Stimulated activated effector memory CD8-positive, alpha-beta T cell treated with anti-CD3 and anti-CD28 coated beads, Interleukin-12 subunit alpha, Interleukin-12 subunit beta, amount 100 ng/mL, for 72 hours (primary cell): ENCODE data around the gene C3orf52.

Source experiments
- ATAC-seq: fragments of 150-1000 bp; cut with Tn5 transposase; 2 replicates; pipeline ENCODE4 v1.10.0; 2021
- DNase-seq, 2 donors: peaks; one replicate each; pipeline ENCODE4 v3.0.0; 2021 to 2022; ENCODE audit warnings: low spot score in 2 of 2
- H3K27ac Mint-ChIP-seq: one replicate; pipeline ENCODE4 v1.8.0; 2022; ENCODE audit warnings: mild to moderate bottlenecking, mixed read lengths
- H3K36me3 Mint-ChIP-seq: one replicate; pipeline ENCODE4 v1.8.0; 2022; ENCODE audit warnings: mild to moderate bottlenecking, mixed read lengths
- H3K4me1 Mint-ChIP-seq: one replicate; pipeline ENCODE4 v1.8.0; 2022; ENCODE audit warnings: mixed read lengths
- H3K4me3 Mint-ChIP-seq: one replicate; pipeline ENCODE4 v1.8.0; 2022; ENCODE audit warnings: mild to moderate bottlenecking, mixed read lengths
- H3K9me3 Mint-ChIP-seq: one replicate; pipeline ENCODE4 v1.8.0; 2022; ENCODE audit warnings: mixed read lengths

The C3orf52 gene

GRCh38 chr3:112122870-112123269, 36.7 kb downstream of the C3orf52 start:
- Mint-ChIP-seq H3K4me1 (peaks cover 24% of the 10 kb centered on the region), H3K36me3 (peaks cover 29% of the 10 kb centered on the region), H3K27ac (no peak overlapping the region), H3K4me3 (no peak overlapping the region), H3K9me3 (no peaks in the 10 kb centered on the region)
- ATAC-seq (no peak), DNase-seq (no peak)

DNA sequence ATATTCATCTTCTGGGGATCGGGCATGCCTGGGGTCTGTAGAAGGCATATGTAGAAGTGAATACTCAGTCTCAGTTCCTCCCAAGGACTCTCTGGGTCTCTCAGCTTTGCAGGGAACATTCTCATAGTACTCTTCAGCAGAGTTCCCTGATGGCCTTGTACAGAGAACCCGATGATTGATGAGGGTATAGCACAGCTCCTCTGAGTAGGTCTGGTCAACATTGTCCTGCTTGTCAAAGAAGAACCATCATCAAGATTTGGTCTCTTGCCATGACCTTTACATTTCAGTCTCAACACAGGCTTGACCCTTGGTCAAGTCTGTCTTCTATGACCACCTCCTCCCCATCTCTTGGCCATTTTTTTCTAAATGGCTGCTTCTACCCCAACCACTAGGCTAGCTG, 37.4 kb downstream of the C3orf52 start:
- no peaks in the 10 kb centered on the region for H3K9me3 Mint-ChIP-seq
- no peak overlapping the region for H3K4me3 Mint-ChIP-seq
- ATAC-seq (no peak), DNase-seq (no peak)
- H3K36me3 Mint-ChIP-seq: peaks cover 25% of the 10 kb centered on the region
- H3K27ac Mint-ChIP-seq: no peak overlapping the region
- H3K4me1 Mint-ChIP-seq: peaks cover 24% of the 10 kb centered on the region

DNA sequence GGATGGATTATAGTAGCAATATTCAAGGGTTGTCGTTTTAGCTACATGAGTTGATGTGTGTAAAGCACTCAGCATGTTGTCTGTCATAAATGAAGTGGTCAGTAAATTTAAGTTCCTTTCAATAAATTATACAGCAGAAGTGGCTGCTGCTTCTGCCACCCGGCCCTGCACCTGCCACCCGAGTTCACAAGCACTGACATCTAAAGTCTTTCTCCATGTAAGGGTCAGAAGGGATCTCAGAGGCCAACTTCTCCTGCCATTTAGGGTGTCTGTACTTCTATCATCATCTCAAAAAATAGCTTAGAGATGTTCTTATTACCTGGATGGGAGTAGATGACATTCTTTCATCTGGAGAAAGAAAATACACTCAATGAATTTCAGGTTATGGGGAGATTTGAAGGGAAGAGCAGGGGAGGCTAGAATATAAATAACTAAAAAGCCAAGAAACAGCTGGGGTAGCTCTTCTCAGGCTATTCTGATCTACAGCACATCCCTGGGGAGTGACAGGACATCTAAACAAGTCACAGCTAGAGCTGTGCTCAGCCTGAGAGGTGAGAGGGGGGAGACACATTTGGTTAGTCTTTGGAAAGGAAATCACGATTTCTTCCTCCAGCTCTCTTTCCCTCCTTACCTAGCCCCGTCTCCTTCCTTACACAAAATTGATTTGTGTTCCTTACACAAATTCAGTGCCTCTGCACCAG, 38.9 kb downstream of the C3orf52 start:
- Mint-ChIP-seq H3K4me1 (peaks cover 23% of the 10 kb centered on the region), H3K9me3 (no peaks in the 10 kb centered on the region), H3K36me3 (peaks cover 25% of the 10 kb centered on the region), H3K4me3 (no peak overlapping the region), H3K27ac (no peak overlapping the region)
- ATAC-seq (no peak), DNase-seq (no peak)

DNA sequence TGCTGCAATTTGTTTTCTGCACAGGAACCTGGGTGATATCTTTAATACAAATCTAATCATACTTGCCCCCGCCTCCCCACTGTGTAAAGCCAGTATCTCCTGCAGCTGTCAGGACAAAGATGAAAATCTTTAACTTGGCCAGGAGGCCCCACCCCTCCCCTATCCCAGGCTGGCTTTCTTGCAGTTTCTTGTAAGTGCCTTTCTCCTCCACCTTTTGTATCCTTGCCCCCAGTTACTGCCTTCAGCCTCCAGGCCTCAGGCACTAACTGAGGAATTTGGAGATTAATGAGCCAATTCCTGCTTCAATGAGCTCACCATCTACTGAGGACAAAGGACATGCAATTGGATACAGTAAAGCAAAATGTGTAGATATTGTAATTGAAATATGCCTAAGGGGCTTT, 40.3 kb downstream of the C3orf52 start:
- ATAC-seq (no peak), DNase-seq (no peak)
- Mint-ChIP-seq H3K4me3 (peak overlapping the region; percentile 43), H3K4me1 (peaks cover 29% of the 10 kb centered on the region), H3K9me3 (no peaks in the 10 kb centered on the region), H3K27ac (peak overlapping the region; percentile 73), H3K36me3 (peaks cover 25% of the 10 kb centered on the region)

DNA sequence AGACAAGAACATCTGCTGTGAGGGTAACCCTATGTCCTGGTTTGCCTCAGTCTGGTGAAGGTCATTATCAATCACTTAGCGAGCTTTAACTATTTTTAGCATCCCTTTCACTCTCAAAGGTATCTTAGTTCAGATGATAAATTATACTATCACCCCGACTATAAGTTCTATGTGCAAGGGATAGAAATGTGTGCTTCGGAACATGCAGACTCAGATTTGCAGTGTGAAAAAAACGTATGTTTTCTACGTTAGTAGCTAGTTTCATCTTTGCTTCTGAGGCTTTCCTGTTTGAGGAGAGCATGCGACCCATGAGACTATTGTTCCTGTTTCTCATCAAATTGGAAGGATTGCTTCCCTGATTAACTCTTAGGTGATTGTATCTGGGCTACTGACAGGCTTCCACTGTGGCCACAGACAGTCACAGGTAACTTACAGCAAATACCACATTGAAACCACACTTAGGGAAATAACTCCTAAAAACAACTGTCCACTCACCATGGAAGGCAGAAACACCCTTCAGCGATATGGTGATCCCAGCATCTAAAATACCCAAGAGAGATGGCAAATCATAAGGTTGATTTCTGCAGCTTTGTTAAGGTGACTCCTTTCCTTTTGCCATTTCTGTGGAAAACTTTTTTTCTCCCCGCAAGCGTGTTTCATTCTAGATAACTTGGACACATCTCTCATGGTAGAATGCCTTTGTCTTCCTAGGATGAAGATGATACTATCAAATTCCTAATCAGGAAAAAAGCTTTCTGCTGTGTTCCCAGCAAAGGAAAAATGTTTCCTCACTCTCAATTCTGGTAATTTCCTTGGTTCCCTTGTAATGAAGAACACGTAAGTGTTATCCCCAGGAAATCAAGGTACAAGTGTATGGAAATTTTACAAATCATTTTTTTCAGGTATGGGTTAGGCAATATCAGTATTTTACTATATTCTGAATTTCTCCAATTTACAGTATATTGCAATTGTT, 41.6 kb downstream of the C3orf52 start:
- Mint-ChIP-seq H3K4me3 (peak overlapping the region; percentile 43), H3K9me3 (no peaks in the 10 kb centered on the region), H3K4me1 (peaks cover 31% of the 10 kb centered on the region), H3K36me3 (peaks cover 23% of the 10 kb centered on the region), H3K27ac (peak overlapping the region; percentile 73)
- DNase-seq (no peak), ATAC-seq (peak; percentile 44)

DNA sequence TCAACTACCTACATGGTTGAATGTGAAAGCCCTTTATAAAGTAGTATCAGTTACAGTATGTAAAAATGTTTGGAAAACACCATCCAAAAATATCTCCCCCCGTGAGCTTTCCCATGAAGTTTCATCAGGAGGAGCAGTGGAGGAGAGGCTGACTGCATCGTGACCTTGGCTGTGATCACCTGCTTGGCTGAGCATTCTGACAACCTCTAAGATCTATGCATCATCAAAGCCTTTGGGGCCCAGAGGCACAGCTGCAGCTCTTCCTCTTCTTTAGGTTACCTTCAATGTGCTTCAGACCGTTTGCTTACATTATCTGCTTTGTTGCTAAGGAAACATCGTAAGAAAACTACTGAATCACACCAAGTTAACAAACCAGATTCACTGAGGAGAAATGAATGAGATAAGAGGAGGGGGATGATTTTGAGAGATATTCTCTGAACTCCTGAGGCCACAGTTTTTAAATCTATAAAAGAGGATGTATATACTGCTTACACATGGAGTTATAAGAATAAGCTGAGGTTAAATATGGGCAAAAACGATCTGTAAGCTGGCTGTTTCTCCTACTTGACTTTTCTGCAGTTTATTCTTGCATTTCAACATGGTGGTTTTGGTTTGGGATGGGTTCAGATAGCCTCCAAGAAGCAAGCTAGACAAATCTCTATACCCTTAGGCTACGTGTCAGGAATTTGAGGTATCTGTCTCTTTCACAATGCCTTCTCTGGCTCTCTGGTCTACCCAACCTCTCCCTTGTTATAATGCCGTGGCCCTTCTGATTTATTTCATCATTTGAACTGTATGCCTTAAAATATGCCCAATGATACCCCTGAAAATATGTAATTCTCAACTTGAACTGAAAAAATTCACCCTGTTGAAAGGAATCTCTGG, 42.9 kb downstream of the C3orf52 start:
- DNase-seq: no peak

GRCh38 chr3:112129925-112130637, 43.9 kb downstream of the C3orf52 start:
- Mint-ChIP-seq H3K36me3 (peaks cover 17% of the 10 kb centered on the region), H3K27ac (peak overlapping the region; percentile 66), H3K4me3 (peak overlapping the region; percentile 20), H3K9me3 (no peaks in the 10 kb centered on the region), H3K4me1 (peaks cover 54% of the 10 kb centered on the region)
- ATAC-seq (no peak), DNase-seq (no peak)

More for the DNA sequence above, 42.9 kb downstream of the C3orf52 start:
- peak overlapping the region; percentile 17 for H3K4me3 Mint-ChIP-seq
- ATAC-seq: peak; percentile 80
- peak overlapping the region; percentile 66 for H3K27ac Mint-ChIP-seq
- peaks cover 44% of the 10 kb centered on the region for H3K4me1 Mint-ChIP-seq
- peaks cover 25% of the 10 kb centered on the region for H3K36me3 Mint-ChIP-seq
- H3K9me3 Mint-ChIP-seq: no peaks in the 10 kb centered on the region

DNA sequence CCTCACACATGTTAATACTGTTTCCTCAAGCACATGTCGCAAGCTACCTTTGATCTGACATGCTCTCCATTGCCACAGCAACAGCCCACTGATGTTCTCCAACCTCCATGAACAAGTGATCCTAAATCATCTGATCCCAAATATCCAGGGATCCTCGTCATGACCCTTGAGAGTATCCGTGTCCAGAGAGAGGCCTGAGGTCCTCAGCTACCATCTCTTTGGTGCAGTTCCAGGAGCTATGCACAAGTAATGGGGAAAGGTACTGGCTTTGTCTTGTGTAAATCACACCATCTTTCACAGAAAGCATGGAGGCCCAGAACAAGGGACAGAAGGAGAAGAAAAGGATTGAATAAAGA, 44.4 kb downstream of the C3orf52 start:
- DNase-seq: no peak
- Mint-ChIP-seq H3K4me1 (peaks cover 56% of the 10 kb centered on the region), H3K4me3 (peak overlapping the region; percentile 20), H3K36me3 (peaks cover 17% of the 10 kb centered on the region), H3K9me3 (no peaks in the 10 kb centered on the region), H3K27ac (peak overlapping the region; percentile 66)
- ATAC-seq: no peak

- ATAC-seq (no peak), DNase-seq (no peak)
- no peak overlapping the region for H3K27ac Mint-ChIP-seq
- no peaks in the 10 kb centered on the region for H3K9me3 Mint-ChIP-seq
- peak overlapping the region; percentile 20 for H3K4me3 Mint-ChIP-seq
- H3K4me1 Mint-ChIP-seq: peaks cover 54% of the 10 kb centered on the region
- peaks cover 17% of the 10 kb centered on the region for H3K36me3 Mint-ChIP-seq
These were observed 44.9 kb downstream of the C3orf52 start for GRCh38 chr3:112131111-112131510.

DNA sequence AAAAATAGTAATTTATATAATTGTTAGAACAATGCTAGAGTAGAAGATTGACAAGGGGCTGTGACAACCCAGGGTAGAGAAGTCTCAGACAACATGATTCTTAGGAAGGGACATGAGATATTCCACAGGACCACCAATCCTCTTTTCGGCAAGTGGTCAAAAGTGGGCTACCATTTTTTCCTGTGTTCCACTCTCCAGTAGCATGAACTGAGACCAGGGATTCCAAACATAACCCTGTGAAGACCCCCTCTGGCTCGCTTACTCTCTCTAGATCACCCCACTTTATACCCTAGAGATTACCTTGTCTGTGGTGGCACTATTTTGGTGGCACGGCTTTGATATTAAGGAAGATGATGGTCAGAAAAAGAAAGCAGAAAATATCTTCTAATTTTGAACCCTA, 45.9 kb downstream of the C3orf52 start:
- Mint-ChIP-seq H3K4me3 (peak overlapping the region; percentile 77), H3K27ac (peak overlapping the region; percentile 84), H3K9me3 (no peaks in the 10 kb centered on the region), H3K4me1 (peaks cover 55% of the 10 kb centered on the region), H3K36me3 (peaks cover 7% of the 10 kb centered on the region)
- DNase-seq (no peak), ATAC-seq (no peak)

GRCh38 chr3:112132554-112132953, 46.4 kb downstream of the C3orf52 start:
- ATAC-seq (no peak), DNase-seq (no peak)
- H3K27ac Mint-ChIP-seq: peak overlapping the region; percentile 84
- peak overlapping the region; percentile 77 for H3K4me3 Mint-ChIP-seq
- H3K36me3 Mint-ChIP-seq: peaks cover 6% of the 10 kb centered on the region
- peaks cover 60% of the 10 kb centered on the region for H3K4me1 Mint-ChIP-seq
- no peaks in the 10 kb centered on the region for H3K9me3 Mint-ChIP-seq

- Mint-ChIP-seq H3K36me3 (peaks cover 6% of the 10 kb centered on the region), H3K4me1 (peaks cover 60% of the 10 kb centered on the region), H3K4me3 (peak within 1 kb of the TSS; percentile 77), H3K9me3 (no peaks in the 10 kb centered on the region), H3K27ac (peak within 1 kb of the TSS; percentile 84)
- ATAC-seq (peak; percentile 88), DNase-seq (peak; percentile 14 to 76)
These were observed 46.8 kb downstream of the C3orf52 start, which contains the start of gene GCSAM for GRCh38 chr3:112132975-112133448. Gene GCSAM, minus strand, starts transcription at chr3:112133248. Its CDS starts 128 bp downstream, at chr3:112133120.

DNA sequence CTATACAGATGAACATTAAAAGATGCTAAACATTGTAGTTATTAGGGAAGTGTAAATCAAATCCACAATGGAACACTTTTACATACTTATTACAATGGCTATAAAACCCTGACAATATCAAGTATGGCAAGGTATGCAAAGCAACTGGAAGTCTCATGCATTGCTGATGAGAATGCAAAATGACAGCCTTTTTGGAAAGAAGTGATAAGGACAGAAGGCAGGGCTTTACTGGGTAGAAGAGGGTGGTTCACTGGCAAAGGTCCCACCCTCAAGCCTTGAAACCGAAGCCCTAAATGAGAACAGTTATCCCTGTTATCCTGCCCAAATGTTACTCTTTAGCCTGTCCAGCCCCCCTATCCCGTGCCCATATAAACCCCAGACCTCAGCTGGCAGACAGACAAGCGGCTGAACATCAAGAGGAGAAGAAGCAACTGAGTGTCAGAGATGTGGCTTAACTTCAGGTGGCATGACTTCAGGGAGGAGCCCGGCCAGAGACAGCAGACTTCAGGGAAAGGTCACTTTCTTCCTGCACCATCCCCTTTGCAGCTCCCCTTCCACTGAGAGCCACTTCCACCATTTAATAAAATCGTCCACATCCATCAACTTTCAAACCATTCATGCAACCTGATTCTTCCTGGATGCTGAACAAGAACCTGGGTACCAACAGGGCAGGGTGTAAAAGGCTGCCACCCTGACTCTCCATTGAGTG, 47.6 kb downstream of the C3orf52 start:
- H3K4me3 Mint-ChIP-seq: peak overlapping the region; percentile 77
- no peaks in the 10 kb centered on the region for H3K9me3 Mint-ChIP-seq
- H3K27ac Mint-ChIP-seq: peak overlapping the region; percentile 84
- H3K4me1 Mint-ChIP-seq: peaks cover 57% of the 10 kb centered on the region
- DNase-seq (no peak), ATAC-seq (no peak)
- peaks cover 6% of the 10 kb centered on the region for H3K36me3 Mint-ChIP-seq
